Large intestine (tissue), 3 donors: ENCODE data around the gene PLIN1. TPM values are rescaled to one million over a fixed set of nuclear protein-coding genes. Genes with fewer than 3 reads are reported as not detected.

Source experiments
- DNase-seq, 2 donors: peaks; one replicate each; pipeline versions ENCODE4 v3.0.0 to v3.0.0-alpha.2; 2013
- H3K27ac ChIP-seq: one replicate; pipeline ENCODE4 v1.5.1; 2013; ENCODE audit warnings: low read length
- H3K27me3 ChIP-seq: 2 replicates; pipeline ENCODE4 v1.6.1; 2013; ENCODE audit warnings: low read length; ENCODE audit not compliant: control insufficient read depth, insufficient read depth
- H3K36me3 ChIP-seq: 2 replicates; pipeline ENCODE4 v1.6.1; 2013; ENCODE audit warnings: low read length; ENCODE audit not compliant: control insufficient read depth, insufficient read depth
- H3K4me1 ChIP-seq: one replicate; pipeline ENCODE4 v1.6.1; 2013; ENCODE audit warnings: low read length; ENCODE audit not compliant: control insufficient read depth, insufficient read depth
- H3K4me3 ChIP-seq: one replicate; pipeline ENCODE4 v1.5.1; 2013; ENCODE audit warnings: low read length
- H3K9me3 ChIP-seq: one replicate; pipeline ENCODE4 v1.6.1; 2013; ENCODE audit warnings: mild to moderate bottlenecking, low read depth, low read length, moderate library complexity; ENCODE audit not compliant: control insufficient read depth
- WGBS: methylation state at CpG from one replicate; pipeline ENCODE4 v1.1.5; 2013; ENCODE audit warnings: low lambda C conversion rate; ENCODE audit not compliant: insufficient coverage; 5-methylcytosine and 5-hydroxymethylcytosine counted together
- polyA plus RNA-seq: library from polyadenylated mRNA; unstranded; fragments of 120-200 nt; gene quantifications from one replicate; pipeline ENCODE4 v1.2.1, GENCODE V29; 2013

The PLIN1 gene
- polyA plus RNA-seq, 1 donor: 0.34 TPM

DNA sequence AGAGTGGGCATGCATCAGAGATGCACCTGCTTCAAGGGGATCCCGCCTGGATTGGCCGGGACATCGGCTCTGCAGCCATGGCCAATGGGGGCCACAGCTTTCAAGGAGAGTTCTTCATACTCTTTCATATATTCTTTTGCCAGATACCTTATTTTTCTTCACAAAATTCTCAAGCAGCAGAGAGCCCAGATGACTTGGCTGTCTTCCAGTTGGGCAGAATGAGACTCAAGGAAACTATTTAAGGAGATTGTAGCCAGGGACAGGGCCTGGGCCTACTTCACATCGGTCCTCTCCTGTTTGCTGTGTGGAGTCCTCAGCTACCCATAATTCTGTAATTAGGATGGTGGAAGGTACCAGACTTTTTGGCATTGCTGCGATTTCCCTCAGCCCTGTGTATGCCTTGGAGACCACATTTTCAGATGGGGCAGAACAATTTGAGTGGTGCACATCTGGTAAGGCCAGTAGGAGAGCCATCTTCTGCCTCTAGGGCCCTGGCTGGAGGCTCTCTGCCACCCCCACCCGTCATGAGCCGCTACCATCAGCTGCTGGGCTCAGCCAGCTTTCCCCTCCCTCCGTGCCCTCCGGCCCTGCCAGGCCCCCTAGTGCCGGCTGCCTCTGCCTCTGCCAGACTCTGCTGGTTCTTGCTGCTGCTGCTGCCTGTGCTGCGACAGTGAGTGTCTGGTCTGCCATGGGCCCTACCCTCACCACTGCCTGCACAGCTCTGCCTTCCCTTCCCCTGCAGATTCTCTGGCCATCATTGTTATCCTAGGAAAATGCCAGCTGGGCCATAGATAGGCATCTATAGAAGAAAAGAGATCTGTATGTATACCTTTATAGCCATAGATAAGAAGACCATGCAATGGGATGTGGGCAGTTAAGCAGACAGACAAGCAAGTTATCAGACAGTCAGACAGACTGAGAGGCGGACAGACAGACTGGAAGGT lies 6.7 kb downstream of the PLIN1 start:
- no peak for DNase-seq
- WGBS: no CpG with 5 or more reads among the region's 12 CpGs
- Histone ChIP-seq H3K36me3 (no peaks in the 10 kb centered on the region), H3K4me3 (no peak overlapping the region), H3K4me1 (peaks cover 9% of the 10 kb centered on the region), H3K27ac (no peak overlapping the region), H3K9me3 (peaks cover 4% of the 10 kb centered on the region), H3K27me3 (no peaks in the 10 kb centered on the region)

DNA sequence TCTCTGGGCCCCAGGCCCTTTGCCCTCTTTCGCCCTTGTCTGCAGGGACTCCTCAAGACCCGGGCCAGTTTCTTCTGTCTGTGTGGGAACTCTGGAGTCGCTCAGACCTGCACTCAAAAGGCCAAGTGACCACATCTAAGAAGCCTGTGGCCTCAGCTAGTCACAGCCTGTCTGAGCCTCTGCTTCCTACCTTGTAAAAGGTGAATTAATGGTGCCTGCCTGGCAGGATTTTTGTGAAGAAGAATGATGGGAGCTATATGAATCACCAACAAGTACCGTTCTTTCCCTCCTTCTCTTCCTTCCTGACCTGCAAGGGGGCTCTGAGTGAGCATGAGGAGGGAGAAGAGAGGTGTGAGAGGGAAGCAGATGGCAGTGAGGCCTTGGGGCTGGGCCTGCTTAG lies 7.5 kb downstream of the PLIN1 start:
- H3K27me3 ChIP-seq: no peaks in the 10 kb centered on the region
- H3K36me3 ChIP-seq: no peaks in the 10 kb centered on the region
- peaks cover 5% of the 10 kb centered on the region for H3K9me3 ChIP-seq
- no peak overlapping the region for H3K4me3 ChIP-seq
- peaks cover 9% of the 10 kb centered on the region for H3K4me1 ChIP-seq
- WGBS: no CpG with 5 or more reads among the region's 4 CpGs
- no peak overlapping the region for H3K27ac ChIP-seq
- DNase-seq: no peak

DNA sequence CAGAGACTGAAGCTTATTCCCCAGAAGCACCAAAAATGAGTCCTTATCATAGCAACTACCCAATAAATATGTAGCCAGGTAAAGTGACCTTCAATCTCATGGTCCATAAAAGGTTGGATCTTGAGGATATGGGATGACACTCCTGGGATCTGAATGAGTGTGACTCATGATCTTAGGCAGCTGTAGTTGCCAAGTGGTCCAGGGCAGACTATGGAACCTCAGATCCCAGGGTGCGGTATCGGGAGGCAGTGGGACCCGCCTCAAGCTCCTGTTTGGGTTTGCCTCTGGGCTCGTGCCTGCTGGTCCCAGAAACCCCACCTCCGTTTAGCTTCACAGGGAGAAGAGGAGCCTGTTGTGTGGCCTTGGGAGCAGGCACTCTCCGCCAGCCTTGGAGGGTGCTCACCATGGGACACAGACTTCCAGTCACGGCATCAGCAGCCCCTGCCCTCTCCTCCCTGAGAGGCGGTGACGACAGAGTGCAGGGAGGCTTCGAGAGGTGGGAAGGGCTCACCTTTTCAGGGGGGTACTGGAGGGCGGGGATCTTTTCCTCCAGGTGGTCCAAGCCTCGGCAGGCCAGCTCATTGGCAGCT lies 8.1 kb downstream of the PLIN1 start:
- H3K27ac ChIP-seq: peak overlapping the region; percentile 26
- peak; percentile 83 to 86 for DNase-seq
- no CpG with 5 or more reads among the region's 12 CpGs for WGBS

DNA sequence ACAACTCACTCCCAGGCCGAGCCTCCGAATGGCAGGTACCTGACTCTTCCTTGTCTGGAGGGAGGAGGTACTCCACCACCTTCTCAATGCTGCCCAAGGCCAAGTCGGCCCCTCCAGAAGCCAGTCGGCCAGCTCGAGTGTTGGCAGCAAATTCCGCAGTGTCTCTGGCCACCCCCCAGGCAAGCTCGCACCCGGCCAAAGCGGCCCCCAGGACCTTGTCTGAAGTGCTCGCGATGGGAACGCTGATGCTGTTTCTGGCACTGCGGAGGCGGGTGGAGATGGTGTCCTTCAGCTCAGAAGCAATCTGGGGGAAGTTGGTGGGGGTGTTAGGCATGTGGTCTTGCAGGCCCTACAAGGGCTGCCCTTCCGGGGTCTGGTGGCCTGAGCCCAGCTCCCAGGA lies 9.2 kb downstream of the PLIN1 start:
- no peak overlapping the region for H3K4me3 ChIP-seq
- H3K27me3 ChIP-seq: peaks cover 3% of the 10 kb centered on the region
- WGBS: no CpG with 5 or more reads among the region's 15 CpGs
- H3K27ac ChIP-seq: no peak overlapping the region
- H3K9me3 ChIP-seq: peaks cover 5% of the 10 kb centered on the region
- H3K36me3 ChIP-seq: no peaks in the 10 kb centered on the region
- peaks cover 9% of the 10 kb centered on the region for H3K4me1 ChIP-seq
- DNase-seq: no peak

More for the DNA sequence above, 8.1 kb downstream of the PLIN1 start:
- H3K36me3 ChIP-seq: no peaks in the 10 kb centered on the region
- H3K9me3 ChIP-seq: peaks cover 5% of the 10 kb centered on the region
- no peaks in the 10 kb centered on the region for H3K27me3 ChIP-seq
- no peak overlapping the region for H3K4me3 ChIP-seq
- H3K4me1 ChIP-seq: peaks cover 9% of the 10 kb centered on the region

DNA sequence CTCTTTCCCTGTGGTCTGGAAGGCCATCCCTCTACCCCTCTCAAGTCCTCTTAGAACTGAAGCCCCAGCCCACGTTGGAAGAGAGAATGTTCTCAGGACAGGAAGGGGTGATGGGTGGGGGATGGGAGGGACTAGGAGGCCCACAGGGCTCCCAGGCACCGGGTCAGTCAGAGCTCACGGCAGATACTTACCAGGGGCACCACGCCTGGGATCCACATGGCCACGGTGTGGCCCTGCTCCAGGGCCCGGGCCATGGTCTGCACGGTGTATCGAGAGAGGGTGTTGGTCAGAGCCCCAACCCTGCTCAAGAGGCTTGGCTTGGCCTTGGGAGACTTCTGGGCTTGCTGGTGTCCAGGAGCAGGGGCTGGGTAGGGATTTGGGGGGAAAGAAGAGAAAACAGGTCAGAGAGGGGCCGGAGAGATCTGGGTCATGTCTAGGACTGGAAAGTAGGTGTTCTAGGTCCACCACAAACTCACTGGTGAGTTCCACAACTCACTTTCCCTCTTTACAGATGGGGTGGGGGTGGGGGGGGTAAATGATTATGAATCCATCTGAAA lies 9.8 kb downstream of the PLIN1 start:
- H3K9me3 ChIP-seq: peaks cover 5% of the 10 kb centered on the region
- H3K36me3 ChIP-seq: no peaks in the 10 kb centered on the region
- H3K4me1 ChIP-seq: peaks cover 9% of the 10 kb centered on the region
- no peak overlapping the region for H3K27ac ChIP-seq
- H3K27me3 ChIP-seq: peaks cover 4% of the 10 kb centered on the region
- no peak overlapping the region for H3K4me3 ChIP-seq
- DNase-seq: no peak
- WGBS: no CpG with 5 or more reads among the region's 9 CpGs

DNA sequence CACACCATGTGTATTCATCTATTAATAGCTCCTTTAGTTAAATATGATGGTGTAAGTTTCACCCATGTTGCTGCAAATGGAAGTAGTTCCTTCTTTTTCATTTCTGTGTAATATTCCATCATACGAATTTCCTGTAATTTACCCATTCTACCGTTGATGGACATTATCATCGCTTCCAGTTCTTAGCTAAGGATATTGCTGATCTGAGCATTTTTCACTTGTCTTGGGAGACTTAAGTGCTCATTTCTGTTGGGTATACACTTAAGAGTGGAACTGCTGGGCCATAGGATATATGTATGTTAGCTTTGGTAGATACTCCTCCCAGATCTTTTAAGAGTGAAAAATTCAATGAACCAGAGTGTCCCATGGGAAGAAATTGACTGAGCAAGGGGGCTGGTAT lies 11.0 kb downstream of the PLIN1 start:
- Histone ChIP-seq H3K4me1 (peaks cover 9% of the 10 kb centered on the region), H3K9me3 (peaks cover 5% of the 10 kb centered on the region), H3K4me3 (no peak overlapping the region), H3K27me3 (peaks cover 4% of the 10 kb centered on the region), H3K36me3 (no peaks in the 10 kb centered on the region), H3K27ac (no peak overlapping the region)
- DNase-seq: no peak
- WGBS: 100% methylated on average over 1 of the region's 3 CpGs

DNA sequence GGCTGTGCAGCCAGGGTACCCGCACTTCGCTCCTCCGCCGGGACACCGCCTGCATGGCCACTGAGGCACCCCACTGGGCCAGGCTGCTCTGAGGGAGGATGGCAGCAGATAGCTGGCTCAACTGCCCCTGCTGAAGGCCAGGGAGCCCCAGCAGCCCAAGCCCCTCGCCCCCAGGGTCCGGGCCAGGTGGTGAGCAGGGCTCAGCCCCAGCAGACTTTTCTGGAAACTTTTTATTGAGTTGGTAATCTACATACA lies 11.5 kb downstream of the PLIN1 start:
- Histone ChIP-seq H3K27me3 (peaks cover 4% of the 10 kb centered on the region), H3K27ac (no peak overlapping the region), H3K36me3 (no peaks in the 10 kb centered on the region), H3K4me1 (peaks cover 9% of the 10 kb centered on the region), H3K9me3 (peaks cover 3% of the 10 kb centered on the region), H3K4me3 (no peak overlapping the region)
- DNase-seq: no peak
- no CpG with 5 or more reads among the region's 7 CpGs for WGBS

DNA sequence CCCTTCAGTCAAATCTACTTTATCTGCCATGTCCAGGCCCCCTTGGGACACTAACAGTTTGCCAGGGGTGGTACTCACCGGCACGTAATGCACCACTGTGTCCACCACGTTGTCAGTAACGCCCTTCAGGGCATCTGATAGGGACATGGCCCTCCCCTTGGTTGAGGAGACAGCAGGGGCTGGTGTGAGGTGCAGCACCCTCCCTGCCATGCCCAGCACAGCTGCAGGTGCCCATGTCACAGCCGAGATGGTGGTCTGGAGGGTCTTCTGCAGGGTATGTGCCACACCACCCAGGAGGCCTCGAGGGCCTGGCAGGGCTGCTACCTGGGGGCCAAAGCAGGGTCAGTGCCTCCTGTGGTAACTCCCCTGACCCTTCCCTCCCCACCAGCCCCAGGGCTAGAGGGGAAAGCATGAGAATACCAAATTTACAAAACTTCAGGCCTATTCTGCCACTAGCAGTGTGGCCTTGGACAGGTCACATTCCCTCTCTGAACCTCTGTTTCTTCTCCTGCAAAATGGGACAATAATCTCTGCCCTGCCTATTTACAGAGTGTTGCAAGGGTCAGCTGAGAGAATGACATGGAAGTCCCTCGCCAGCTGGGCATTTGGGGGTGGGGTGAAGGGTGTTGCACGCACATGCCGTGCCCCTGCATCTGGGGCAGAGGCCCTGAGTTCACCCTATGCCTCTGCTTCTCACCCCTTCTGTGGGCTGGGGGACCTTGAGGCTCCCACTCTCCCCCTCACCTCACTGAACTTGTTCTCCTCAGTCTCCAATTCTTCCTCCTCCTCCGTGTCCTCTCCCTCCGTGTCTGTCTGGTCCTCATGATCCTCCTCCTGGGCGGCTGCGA lies 12.1 kb downstream of the PLIN1 start:
- Histone ChIP-seq H3K4me1 (peaks cover 9% of the 10 kb centered on the region), H3K4me3 (no peak overlapping the region), H3K9me3 (peaks cover 3% of the 10 kb centered on the region), H3K27me3 (peaks cover 4% of the 10 kb centered on the region), H3K36me3 (no peaks in the 10 kb centered on the region), H3K27ac (no peak overlapping the region)
- no CpG with 5 or more reads among the region's 13 CpGs for WGBS
- no peak for DNase-seq

DNA sequence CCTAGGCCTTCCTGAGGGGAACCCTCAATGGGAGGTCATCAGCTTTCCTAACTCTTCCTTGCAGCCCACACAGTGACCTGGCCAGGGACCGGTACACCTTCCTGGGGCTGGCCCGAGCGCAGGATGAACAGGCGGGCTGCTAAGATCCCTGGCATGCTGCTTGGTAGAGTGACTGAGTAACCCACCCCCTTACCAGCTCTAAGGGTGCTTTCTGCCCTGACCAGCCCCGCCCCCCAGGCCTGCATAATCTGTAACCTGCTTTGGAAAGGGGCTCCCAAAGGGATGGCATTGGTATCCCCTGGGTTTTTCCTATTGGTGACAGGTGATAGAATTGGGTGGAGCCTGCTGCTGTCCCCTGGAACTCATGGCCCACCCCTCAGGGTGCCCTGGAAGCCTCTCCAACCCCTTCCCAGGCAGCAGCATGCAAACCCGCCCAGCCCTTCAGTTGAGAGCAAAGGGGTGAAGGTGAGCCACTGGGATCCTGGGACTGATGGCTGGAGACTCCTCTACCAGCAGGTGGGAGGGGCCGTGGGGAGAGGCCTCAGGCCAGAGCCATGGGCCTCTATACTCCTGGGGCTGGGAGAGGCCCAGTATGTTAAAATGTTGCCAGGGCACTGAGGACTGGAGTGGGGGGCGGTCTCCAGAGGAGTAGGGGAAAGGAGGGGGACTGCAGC lies 12.8 kb downstream of the PLIN1 start:
- peaks cover 3% of the 10 kb centered on the region for H3K9me3 ChIP-seq
- H3K36me3 ChIP-seq: no peaks in the 10 kb centered on the region
- H3K4me1 ChIP-seq: peaks cover 8% of the 10 kb centered on the region
- DNase-seq: peak in 1 of 2 donors; percentile 22
- no CpG with 5 or more reads among the region's 8 CpGs for WGBS
- no peak overlapping the region for H3K4me3 ChIP-seq
- H3K27ac ChIP-seq: no peak overlapping the region
- H3K27me3 ChIP-seq: peaks cover 4% of the 10 kb centered on the region
